IPS-NIHi7 (cell line): ENCODE results near the gene SSBP4.
"Not testable (repeated sequence)": the region's sequence is repeated elsewhere in the genome, so short reads cannot be mapped to it uniquely, and the experiment has no call there.

Source experiments
- DNase-seq: peaks from one replicate; pipeline ENCODE4 v3.0.0; 2012; ENCODE audit warnings: mixed read lengths; ENCODE audit errors: extremely low spot score

Gene SSBP4

GRCh38 chr19:18393836-18394235 is 25.4 kb upstream of the SSBP4 start:
- no peak for DNase-seq

- DNase-seq, result no peak
Observed at GRCh38 chr19:18396471-18397241, 22.5 kb upstream of the SSBP4 start.

GRCh38 chr19:18397242-18398202 is 21.7 kb upstream of the SSBP4 start, which contains the start of gene LRRC25:
TSS of gene LRRC25 (minus strand) at chr19:18397622. CDS start at chr19:18396963, 659 bp downstream.
- peak; percentile 65 for DNase-seq

DNA sequence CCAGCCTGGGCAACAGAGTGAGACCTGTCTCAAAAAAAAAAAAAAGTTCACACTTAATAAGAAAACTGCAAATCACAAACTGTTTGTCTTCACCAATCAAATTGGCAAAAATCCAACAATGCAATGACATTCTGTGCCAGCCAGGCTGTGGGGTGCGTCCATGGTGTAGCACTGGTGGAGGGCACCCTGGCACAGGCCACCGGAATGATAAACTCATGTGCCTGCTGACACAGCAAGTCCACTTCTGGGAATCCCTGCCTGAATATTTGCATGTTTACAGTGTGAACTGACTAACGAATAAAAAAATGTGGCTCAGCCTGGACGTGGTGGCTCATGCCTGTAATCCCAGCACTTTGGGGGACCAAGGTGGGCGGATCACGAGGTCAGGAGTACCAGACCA is 20.2 kb upstream of the SSBP4 start:
- DNase-seq, result no peak

GRCh38 chr19:18401580-18402112 is 17.6 kb upstream of the SSBP4 start:
- DNase-seq, result no peak

- DNase-seq, result not testable (repeated sequence)
Observed at GRCh38 chr19:18402455-18403248, 16.5 kb upstream of the SSBP4 start.

- not testable (repeated sequence) for DNase-seq
Observed at GRCh38 chr19:18405754-18406153, 13.4 kb upstream of the SSBP4 start.

GRCh38 chr19:18406749-18407148 is 12.4 kb upstream of the SSBP4 start:
- DNase-seq, result no peak

DNA sequence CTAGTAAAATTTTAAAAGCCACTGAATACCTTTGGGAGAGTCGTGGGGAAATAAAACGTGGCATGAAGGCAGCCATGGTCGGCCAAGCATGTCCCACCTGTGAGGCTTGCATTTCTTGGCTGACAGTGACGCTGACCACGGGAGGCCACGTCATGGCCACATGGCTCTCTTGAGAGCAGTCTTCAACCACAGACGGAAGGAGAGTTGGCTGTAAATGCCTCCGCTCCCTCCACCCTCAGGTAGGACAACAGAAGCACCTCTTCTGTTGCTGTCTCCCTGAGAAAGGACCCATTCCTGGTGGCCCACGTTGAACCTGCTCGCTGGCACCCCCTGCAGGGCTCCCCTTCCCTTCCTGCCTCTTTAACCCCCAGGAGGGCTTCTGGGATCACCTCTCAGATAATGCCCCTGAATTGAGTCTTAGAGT is 11.1 kb upstream of the SSBP4 start:
- DNase-seq, result peak; percentile 73

DNA sequence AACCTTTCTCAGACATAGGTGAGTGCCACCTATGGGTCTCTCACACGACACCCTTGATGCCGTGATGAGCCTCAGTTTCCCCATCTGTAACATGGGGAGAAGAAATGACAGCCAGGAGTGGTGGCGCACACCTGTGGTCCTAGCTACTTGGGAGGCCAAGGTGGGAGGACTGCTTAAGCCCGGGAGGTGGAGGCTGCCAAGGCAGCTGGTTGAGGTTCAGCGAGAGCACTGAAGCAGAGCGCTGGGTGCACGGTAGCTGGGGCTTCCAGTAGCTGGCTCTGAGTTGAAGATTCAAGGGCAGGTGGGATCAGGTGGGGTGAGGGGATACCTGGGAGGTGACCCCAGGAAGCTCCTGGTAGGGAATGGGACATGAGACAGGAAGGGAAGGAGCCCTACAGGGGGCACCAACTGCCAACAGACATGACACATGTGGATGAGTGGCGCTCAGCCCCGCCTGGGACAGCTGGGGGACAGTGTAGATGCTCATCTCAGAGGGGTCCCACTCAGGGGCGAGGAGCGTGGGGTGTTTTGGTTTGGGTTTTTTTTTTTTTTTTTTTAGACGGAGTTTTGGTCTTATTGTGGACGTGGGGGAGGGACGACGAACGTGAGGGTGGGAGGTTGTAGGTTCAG is 6.5 kb upstream of the SSBP4 start:
- no peak for DNase-seq

GRCh38 chr19:18414504-18415177 is 4.6 kb upstream of the SSBP4 start:
- no peak for DNase-seq

GRCh38 chr19:18415178-18415867 is 3.9 kb upstream of the SSBP4 start:
- no peak for DNase-seq

GRCh38 chr19:18416778-18417249 is 2.4 kb upstream of the SSBP4 start:
- DNase-seq, result peak; percentile 80

DNA sequence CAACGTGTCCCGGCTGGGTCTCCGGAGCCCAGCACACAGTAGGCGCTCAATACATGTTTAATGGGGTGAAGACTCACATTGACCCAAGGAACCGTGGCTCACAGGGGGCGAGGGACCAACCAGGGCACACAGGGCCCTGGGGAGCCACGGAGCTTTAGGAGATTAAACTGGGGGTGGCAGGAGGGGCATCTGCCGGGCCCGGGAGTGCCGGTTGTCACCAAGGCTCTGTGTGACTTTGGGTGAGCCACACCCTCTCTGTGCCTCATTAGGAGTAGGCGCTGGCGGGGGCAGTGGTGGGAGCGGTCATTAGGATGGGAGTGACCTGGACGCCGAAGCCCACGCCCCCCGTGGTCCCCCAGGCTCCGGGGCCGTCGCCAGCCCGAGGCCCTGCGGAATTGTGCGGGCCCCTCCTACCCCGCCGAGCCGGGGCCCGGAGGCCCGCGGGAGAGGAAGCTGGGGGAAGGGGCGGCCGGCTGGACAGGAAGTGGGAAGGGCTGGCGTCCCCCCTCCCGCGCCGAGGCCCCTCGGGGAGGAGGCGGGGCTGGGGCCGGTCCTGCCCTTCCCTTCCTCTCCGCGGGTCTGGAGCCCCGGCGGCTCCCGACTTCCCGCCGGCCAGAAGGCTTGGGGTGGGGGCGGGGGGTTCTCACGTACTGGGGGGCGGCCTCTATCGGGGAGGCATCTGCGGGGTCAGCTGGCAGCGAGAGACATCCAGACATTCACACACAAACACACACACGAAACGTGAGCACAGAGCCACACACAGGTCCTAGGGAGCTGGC is 1.8 kb upstream of the SSBP4 start:
- DNase-seq, result peak; percentile 87

DNA sequence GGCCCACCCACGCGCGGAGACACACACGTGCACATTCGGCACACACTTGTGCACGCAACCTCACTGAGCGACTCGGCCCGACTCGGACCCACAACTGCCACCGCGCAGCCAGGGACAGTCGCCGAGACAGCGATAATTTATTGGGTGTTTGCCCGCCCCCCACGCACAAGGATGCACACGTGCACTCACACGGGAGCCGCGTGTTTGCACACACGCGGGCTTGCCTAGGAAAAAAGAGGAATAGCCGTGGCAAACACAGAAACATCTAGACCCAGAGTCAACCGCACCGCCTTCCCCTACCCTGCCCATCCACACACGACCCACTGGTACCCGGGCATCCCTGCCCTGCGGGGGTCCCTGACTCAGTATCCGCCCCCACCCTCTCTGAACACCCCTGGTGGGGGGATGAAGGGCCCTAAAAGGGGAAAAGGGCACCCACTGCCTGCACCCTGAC is 1.1 kb upstream of the SSBP4 start:
- no peak for DNase-seq

DNA sequence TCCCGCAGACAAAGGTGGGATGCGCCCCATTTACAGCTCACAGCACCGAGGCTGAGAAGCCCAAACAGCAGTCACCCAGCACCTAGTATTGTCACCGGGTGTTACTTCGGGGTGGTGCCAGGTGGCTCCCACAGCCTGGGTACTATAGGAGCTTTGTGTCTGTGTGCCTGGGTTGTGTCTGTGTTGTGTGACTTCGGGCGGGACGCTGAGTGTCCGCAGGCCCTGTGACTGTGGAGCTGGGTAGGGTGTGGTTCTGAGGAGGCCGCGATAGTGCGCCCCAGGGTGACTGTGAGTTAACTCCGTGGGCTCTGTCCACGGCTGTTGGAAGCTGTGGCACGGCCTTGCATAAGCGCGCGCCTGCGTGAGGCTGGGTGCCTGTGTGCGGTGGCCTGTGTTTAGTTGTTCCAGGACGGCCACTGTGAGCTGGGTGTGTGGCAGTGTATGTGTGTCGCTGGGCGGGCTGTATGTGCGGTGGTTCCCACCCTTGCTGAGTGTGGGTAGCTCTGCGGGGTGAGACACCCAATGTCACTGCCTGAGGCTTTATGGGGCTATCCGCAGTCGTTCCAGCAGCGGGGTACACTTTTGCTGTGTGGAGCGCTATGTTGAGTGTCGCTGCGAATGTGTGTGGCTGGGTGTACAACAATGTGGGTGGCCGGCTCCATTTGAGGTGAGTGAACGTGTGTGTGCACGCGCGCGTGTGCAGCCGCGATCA is 559 bp upstream of the SSBP4 start:
- DNase-seq, result no peak

GRCh38 chr19:18419699-18420460 is 682 bp downstream of the SSBP4 start:
- DNase-seq, result no peak
